C4-2B (cell line): Measurements from ENCODE around the gene NUP62.

Source experiments
- CTCF ChIP-seq: fragments of 450-650 bp; conservative IDR thresholded peaks from 2 replicates; pipeline ENCODE4 v1.5.1; 2017; ENCODE audit warnings: mild to moderate bottlenecking
- ZFX ChIP-seq: fragments of 450-650 bp; IDR thresholded peaks from 2 replicates; pipeline ENCODE4 v1.6.1; 2017

- TF ChIP-seq CTCF (no peak), ZFX (peak; percentile 69; the same call in 1 of the 2 replicates)
Observed at GRCh38 chr19:49929121-49929610, at the start of gene NUP62, which contains the start of gene ATF5.
